ENCODE data around the gene APBB2.
"Not testable (repeated sequence)": the region's sequence is repeated elsewhere in the genome, so short reads cannot be mapped to it uniquely, and the experiment has no call there.

APBB2 gene

GRCh38 chr4:40840985-40841571, 373.3 kb downstream of the APBB2 start:
- DNase-seq = peak; percentile 72

- DNase-seq = peak; percentile 38
Measured at GRCh38 chr4:40840255-40840984, 373.9 kb downstream of the APBB2 start.

GRCh38 chr4:40838742-40839141, 375.6 kb downstream of the APBB2 start:
- DNase-seq = no peak

GRCh38 chr4:40837094-40837870, 377.1 kb downstream of the APBB2 start:
- no peak for DNase-seq

- no peak for DNase-seq
Measured at GRCh38 chr4:40833212-40833611, 381.1 kb downstream of the APBB2 start.

GRCh38 chr4:40832175-40832574, 382.2 kb downstream of the APBB2 start:
- DNase-seq = no peak

GRCh38 chr4:40831146-40831907, 383.0 kb downstream of the APBB2 start:
- DNase-seq = no peak

GRCh38 chr4:40829586-40829985, 384.8 kb downstream of the APBB2 start:
- DNase-seq = no peak

GRCh38 chr4:40828661-40829060, 385.7 kb downstream of the APBB2 start:
- no peak for DNase-seq

GRCh38 chr4:40827758-40828157, 386.6 kb downstream of the APBB2 start:
- DNase-seq = no peak

GRCh38 chr4:40826821-40827220, 387.5 kb downstream of the APBB2 start:
- DNase-seq = no peak

- DNase-seq = no peak
Measured at GRCh38 chr4:40825014-40825838, 389.1 kb downstream of the APBB2 start.

GRCh38 chr4:40822420-40823166, 391.7 kb downstream of the APBB2 start:
- DNase-seq = no peak

GRCh38 chr4:40820101-40820500, 394.2 kb downstream of the APBB2 start:
- no peak for DNase-seq

GRCh38 chr4:40817157-40817556, 397.2 kb downstream of the APBB2 start:
- not testable (repeated sequence) for DNase-seq

GRCh38 chr4:40812856-40813255, 401.5 kb downstream of the APBB2 start:
- no peak for DNase-seq

GRCh38 chr4:40812386-40812785, 402.0 kb downstream of the APBB2 start:
- no peak for DNase-seq

GRCh38 chr4:40811956-40812355, 402.4 kb downstream of the APBB2 start:
- no peak for DNase-seq

- DNase-seq = no peak
Measured at GRCh38 chr4:40808926-40809457, 405.4 kb downstream of the APBB2 start.

- no peak for DNase-seq
Measured at GRCh38 chr4:40804598-40804997, 409.7 kb downstream of the APBB2 start.

- DNase-seq = no peak
Measured at GRCh38 chr4:40800064-40800463, 414.3 kb downstream of the APBB2 start.

Measured in NCI-H774 (cell line).